ENCODE measurements around the gene ADAMTSL3.

The ADAMTSL3 gene

GRCh38 chr15:83919319-83919830 lies 265.5 kb downstream of the ADAMTSL3 start:
- no peak overlapping the region for H3K27ac ChIP-seq
- TF ChIP-seq ZFX (IDR thresholded peaks at IDR 0.05; ENCODE audit: borderline replicate concordance) = no peak
- no peak for TF ChIP-seq CTCF (IDR thresholded peaks at IDR 0.05)

DNA sequence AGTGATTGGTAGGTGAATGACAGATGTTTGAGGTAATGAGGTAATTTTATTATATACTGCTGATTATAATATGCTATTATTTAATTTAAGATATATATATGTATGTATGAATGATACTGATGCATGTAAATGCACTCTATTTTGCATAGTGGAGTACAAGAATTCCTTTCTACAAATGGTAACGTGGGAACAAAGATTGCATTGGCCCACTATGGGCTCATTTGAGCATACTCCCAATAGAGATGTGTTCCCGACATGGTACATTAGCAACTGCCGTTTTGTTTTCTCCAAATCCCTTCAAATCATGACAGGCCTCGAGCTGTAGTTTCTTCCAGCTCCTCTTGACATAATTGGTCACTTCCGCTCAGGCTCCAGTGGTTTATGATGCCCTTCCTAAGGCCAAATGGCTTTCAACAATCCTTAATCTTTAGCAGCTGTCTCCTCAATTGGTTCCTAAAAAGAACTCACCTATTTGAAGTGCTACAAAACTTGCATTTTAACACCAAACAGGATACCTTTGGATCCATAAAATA lies 266.1 kb downstream of the ADAMTSL3 start:
- no peak for TF ChIP-seq ZFX (IDR thresholded peaks at IDR 0.05; ENCODE audit: borderline replicate concordance)
- TF ChIP-seq CTCF (IDR thresholded peaks at IDR 0.05) = no peak
- no peak overlapping the region for H3K27ac ChIP-seq

GRCh38 chr15:83922649-83923294 lies 268.8 kb downstream of the ADAMTSL3 start:
- TF ChIP-seq CTCF (IDR thresholded peaks at IDR 0.05) (no peak), ZFX (IDR thresholded peaks at IDR 0.05; ENCODE audit: borderline replicate concordance) (no peak)
- H3K27ac ChIP-seq = no peak overlapping the region

DNA sequence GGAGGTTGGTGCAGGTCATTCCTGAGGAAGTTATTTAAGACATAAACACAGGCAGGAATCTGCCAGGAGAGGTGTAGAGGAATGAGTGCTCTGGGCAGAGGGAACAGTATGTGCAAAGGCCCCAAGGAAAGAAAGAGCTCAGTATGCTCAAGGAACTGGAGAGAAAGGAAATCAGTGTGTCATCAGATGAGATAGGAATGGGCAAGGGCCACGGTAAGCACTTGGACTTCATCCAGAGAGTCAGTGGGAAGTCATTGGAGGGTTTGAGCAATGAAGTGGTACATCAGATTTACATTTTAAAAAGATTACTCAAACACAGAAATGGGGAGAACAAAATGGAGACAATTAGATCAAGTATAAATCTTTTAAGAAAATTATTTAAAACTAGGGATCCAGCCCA lies 272.2 kb downstream of the ADAMTSL3 start:
- no peak for TF ChIP-seq ZFX (IDR thresholded peaks at IDR 0.05; ENCODE audit: borderline replicate concordance)
- no peak for TF ChIP-seq CTCF (IDR thresholded peaks at IDR 0.05)
- no peak overlapping the region for H3K27ac ChIP-seq

DNA sequence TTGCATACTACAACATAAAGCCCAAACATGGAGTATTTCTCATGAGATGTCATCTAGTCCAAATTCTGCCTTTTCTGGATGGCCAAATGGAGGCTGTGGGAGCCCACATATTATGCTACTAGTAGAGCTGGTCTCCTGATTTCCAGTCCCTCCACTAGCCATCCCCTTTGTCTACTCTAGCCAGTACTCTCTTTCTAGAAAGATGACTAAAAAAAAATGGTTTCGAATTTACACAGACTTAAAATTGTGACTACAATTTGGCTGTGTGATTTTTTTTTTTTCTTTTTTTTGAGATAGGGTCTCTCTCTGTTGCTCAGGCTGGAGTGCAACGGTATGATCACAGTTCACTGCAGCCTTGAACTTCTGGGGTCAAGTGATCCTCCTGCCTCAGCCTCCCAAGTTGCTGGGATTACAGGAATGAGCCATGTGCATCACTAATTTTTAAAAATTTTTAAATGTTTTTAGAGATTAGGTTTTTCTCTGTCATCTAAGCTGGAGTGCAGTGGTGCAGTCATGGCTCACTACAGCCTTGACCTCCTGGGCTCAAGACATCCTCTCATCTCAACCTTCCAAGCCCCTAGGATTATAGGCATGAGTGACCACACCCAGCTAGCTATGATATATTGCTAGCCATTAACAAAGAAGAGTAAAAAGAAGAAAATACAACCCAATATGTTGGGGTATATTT lies 273.9 kb downstream of the ADAMTSL3 start:
- TF ChIP-seq CTCF (IDR thresholded peaks at IDR 0.05) (no peak), ZFX (IDR thresholded peaks at IDR 0.05; ENCODE audit: borderline replicate concordance) (no peak)
- H3K27ac ChIP-seq = no peak overlapping the region

GRCh38 chr15:83928392-83928734 lies 274.4 kb downstream of the ADAMTSL3 start:
- TF ChIP-seq ZFX (IDR thresholded peaks at IDR 0.05; ENCODE audit: borderline replicate concordance) (no peak), CTCF (IDR thresholded peaks at IDR 0.05) (no peak)
- H3K27ac ChIP-seq = no peak overlapping the region

DNA sequence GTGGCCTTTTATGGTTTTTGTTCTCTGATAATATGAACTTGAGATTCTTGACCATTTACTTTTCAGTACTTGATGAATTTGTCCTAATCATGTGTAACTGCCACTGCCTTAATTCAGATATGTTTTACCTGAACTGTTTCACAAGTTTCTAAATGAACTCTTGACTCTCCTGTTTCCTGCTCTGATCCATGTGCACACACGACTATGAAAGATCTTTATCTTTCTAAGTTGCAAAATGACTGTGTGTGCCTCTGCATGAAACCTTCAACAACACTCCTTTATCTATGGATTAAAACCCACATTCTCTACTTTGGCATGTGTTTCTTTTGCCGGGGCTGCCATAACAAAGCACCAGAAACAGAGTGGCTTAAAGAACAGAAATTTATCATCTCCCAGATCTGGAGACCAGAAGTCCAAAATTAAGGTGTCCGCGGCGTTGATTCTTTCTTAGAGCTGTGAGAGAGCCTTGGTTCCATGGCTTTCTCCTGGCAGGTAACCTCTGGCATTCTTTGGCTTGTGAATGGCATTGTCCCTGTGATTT lies 275.0 kb downstream of the ADAMTSL3 start:
- no peak for TF ChIP-seq CTCF (IDR thresholded peaks at IDR 0.05)
- no peak for TF ChIP-seq ZFX (IDR thresholded peaks at IDR 0.05; ENCODE audit: borderline replicate concordance)
- H3K27ac ChIP-seq = no peak overlapping the region
